NCI-H69 (cell line): Measurements from ENCODE around the gene SOX13.
"Not testable (repeated sequence)": the region's sequence is repeated elsewhere in the genome, so short reads cannot be mapped to it uniquely, and the experiment has no call there.

ENCODE experiments used
- DNase-seq: peaks from one replicate; lab custom pipeline; 2025; lab: John Stamatoyannopoulos, UW

SOX13 gene

DNA sequence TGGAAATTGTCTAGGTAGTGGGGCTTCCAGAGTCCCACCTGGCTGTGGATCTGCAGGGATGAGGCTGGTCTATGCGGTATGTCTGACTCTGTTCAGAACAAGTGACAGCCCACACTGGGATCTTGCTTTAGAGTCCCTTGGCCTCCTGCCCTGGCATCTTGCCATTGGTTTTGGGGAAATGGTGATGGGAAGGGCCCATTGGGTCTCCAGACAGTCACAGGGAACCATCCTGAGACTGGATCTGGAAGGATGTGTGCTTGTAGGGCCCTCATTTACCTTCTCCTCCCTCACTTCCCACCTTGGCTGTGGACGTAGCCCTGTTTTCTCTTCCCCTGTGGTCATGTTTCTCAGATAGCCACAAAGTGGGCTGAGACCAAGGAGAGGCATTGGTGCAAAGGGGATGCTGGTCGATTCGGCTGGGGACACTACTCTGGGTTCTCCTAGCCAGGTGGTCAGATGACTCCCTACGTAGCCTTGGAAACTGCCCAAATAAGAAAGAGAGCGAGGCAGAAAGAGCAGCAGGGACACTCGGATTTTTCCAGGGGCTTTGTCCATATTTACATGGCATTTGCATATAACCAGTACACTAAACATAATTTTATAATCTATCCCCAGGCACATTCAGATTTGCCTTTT is 15.1 kb downstream of the SOX13 start:
- no peak for DNase-seq

DNA sequence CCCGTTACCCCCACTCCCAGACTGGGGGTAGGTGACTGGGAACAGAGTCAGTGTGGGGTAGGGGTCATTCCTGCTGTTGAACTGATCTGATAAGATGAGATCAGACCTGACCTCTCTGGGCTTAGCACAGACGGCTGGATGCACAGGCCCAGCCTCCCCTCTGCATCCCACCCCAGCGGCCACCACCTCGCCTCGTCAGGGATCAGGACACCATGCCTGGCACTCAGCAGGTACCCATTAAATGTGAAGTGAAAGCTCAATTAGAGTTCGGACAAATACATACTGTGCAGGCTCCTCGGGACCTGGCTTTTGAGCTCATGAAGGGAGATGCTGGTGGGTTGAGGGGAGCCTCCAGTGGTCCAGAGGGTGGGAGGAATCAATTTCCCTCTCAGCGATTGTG is 15.7 kb downstream of the SOX13 start:
- peak; percentile 15 for DNase-seq

DNA sequence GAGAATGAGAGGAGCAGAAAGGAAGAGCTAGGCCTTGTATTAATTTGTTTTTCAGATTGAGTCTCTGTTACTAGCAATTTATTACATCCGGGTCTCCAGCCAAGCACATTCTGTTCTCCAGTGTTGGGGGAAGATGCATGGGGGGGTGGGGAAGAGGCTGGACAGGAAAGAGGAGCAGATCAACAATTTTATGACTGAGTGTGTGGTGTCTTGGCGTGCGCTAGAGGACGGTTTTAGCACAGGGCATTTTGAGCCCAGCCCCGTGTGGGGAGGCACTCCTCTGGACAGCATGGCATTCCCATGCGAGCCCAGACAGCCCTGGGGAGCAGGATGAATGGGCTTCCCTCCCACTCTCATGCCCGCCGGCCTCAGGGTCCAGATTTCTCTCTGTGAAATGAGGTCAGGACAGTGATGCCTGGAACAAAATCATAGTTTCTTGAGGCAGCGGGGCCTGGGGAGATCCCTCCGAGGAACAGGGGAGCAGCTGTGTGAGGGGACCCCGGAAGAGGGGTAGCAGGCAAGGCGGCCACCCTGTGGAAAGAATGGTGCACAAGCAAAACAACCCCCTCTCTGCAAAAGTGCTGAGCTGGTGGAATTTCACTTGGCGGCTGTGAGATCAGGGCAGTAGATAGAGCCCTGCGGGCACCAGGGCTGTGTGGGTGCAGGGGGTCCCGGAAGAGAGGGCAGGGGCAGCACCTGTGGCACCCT is 16.3 kb downstream of the SOX13 start:
- DNase-seq = no peak

DNA sequence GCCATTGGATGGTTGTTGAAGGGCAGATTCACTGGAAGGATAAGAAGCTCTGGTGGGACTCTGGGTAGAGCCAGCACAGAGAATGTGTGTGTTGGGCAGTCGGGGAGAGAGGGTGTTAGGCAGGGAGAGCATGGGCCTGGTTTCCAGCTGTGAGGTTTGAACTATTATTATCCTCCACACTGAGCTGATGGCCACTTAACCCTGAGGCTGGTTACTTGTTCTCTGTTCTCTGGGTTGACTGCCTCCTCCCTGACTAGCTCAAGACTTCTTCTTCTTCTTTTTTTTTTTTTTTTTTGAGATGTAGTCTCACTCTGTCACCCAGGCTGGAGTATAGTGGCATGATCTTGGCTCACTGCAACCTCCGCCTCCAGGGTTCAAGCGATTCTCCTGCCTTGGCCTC is 17.2 kb downstream of the SOX13 start:
- DNase-seq = not testable (repeated sequence)

DNA sequence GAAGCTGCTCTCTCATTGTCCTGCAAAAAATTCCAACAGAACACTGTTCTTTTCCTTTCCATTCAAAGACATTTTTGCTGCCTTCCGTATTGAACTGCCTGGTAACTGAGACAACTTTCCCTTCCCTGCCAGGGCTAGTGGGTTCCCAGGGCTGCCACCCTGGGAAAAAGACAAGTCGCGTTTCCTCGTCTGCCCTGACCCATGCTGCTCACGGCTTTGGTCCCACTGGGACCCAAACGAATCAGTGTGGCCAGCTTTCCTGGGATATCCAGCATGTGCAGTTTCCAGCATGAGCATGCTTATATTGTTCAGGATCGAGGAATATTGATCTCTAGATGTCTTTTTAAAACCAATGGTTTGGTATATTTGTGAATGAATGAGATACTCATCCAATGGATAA is 18.2 kb downstream of the SOX13 start:
- no peak for DNase-seq

DNA sequence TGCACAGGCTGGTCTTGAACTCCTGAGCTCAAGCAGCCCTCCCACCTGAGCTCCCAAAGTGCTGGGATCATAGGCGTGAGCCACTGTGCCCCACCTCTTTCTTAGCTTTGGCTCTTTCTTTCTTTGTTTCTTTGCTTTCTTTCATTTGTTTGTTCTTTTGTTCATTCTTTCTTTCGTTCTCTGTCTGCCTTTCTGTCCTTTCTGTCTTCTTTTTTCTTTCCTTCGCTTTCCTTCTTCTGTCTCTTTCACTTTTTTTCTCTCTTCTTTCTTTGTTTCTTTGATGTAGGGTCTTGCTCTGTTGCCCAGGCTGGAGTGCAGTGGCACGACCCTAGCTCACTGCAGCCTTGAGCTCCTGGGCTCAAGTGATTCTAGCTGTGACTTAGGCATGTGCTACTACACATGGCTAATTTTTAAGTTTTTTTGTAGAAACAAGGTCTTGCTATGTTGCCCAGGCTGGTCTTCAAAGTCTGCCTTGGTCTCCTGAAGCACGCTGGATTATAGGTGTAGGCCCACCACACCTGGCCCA is 18.9 kb downstream of the SOX13 start:
- no peak for DNase-seq

DNA sequence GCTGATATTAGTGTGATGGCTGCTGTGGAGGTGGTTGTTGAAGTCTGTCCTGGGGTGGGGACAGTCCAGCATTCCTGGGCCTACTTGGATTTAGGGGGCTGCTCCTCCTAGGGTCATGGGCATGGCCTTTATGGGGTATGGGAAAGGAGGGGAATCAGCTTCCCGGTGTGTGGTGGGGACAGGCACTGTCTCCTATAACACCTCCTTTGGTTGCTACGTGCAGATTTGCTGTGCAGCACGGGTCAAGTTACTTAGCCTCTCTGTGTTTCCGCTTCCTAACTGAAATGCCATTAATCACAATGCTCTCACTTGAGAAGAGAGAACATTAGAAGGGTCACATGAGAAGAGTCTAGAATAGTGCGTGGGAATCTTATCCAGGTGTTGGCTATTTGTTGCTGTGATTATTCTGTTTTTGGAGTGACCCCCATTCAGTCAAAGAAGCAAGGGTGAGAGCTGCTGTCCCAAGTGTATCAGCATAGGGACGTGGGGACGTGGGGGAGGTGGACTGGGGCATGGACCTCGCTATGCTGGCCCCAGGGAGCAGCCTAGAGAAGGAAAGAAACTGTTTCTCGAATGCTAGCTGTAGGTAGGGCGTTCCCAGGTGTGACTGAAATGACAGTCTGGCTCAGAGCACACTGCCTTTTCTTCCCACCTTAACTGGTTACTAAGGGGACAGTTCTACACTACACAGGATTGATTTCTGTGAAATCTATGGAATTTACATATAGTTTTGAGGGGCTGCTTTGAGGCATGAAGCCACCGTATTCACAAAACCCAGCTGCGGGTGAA is 19.9 kb downstream of the SOX13 start:
- peak; percentile 65 for DNase-seq

DNA sequence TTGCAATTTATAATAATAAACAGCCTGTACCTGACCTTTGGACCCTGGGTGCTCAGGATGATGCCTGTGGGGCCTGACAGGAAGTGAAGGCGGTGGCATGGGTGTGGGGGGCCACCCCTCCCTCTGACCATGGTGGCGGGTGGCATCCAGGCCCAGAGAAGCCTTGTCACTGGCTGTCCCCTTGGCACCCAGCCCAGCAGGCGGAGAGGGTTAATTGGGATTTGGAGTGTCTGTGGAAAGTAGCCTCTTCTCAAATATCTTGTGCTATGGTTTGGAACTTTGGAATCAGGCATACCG is 20.5 kb downstream of the SOX13 start:
- DNase-seq = peak; percentile 76

DNA sequence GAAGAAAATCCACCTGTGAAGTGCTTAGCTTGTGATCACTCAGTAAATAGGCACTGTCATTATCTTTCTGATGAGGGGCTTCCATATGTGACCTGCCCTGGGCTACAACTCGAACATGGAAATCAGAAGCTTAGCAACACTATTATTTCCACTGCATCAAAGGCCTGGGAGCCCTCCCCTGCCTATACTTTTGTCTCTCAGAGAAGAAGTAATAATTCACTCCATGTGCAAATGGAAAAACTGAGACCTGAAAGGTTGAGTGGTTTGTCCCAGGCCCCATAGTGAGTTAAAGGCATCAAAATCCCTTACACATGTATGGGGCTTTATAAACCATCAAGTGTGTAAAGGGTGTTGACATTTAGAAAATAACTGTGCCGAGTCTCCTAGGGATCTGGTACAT is 20.9 kb downstream of the SOX13 start:
- peak; percentile 43 for DNase-seq

DNA sequence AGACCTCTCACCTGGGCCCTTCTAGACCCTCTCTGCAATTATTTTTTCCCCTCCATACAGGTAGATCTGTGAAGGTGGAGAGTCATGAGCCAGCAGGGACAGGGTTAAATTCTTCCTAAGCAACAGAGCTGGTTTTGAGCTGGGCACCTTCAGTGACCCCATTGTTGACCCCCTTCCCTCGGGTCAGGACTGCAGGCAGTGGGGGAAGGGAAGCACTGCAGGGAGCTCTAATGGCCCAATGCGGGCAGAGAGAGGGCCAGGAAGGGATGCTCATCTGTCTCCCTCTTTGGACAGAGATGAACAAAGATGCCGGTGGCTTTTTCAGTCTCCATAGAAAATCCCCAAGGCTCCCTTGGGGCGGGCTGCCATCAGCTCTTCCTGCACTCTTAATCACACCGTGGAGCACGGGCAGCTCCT is 21.4 kb downstream of the SOX13 start:
- peak; percentile 56 for DNase-seq

DNA sequence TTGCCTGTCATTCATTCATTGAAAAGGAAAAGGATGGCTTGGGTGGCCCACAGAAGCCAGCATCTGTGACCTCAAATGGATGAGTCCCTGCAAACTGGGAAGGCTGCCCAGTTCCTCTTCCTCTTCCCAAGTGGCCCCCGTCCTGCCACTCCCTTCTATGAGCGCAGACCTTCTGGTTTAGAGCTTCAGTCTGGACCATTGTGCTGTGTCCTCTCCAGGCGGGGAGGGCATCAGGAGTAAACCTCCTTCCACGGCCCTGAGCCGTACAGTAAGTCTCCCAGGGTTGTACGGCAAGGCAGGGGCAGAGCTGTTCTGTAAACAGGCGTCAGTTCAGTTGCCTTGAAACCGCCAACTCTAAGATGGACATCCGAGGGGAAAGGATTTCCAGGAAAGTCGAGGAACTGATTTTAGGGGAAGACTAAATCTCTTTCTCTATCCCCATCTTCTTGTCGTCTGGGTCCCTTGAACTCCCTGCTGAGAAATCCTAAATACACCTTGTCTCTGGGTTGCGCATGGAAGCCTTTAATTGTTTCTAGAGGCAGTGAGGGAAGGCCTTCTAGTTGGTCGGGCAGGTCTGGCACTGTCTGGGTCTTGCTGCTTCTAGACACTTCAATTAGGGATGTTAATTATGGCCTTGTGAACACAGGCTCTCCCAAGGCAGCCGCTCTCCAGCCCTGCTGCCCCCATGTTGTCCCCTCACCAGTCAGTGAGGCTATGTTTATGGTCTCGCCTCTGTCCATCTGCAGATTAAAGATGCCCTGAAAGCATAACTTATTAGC is 22.1 kb downstream of the SOX13 start:
- DNase-seq = peak; percentile 88

DNA sequence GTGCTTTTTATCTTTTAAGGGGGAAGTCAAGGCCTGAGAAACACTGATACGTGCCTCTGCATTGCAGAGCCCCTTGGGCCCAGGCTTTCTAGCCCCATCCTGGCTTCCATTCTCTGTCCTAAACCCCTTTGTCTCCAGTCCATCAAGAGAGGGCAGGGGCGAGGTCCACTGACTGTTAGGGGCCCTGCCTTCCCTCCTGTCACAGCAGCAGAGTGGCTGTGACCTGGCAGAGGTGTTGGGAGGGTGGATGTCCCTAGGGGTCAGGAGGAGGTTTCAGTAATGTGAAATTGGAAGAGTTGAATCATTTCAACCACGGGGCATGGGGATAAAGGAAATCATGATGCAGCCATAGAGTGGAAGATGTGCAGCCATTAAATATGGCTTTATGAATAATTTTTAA is 24.0 kb downstream of the SOX13 start:
- DNase-seq = no peak

DNA sequence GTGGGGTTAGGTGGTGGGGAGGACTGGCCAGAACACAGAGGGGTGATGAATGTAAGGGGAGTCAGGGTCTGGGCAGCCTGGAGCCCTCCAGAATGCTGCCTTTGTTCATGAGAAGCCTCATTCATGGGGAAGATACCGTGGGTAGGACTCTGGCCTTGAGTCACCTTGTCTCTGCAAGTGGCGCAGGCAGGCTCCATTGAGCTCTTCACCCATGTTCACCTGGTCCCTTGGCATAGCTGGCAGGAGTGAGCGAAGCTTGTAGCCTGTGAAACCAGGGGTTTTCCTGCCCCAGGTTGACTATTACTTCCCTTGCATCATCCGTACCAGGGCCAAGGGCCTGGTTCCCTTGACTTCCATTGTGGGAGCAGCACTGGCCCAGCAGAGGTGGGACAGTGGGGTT is 25.8 kb downstream of the SOX13 start:
- DNase-seq = no peak

DNA sequence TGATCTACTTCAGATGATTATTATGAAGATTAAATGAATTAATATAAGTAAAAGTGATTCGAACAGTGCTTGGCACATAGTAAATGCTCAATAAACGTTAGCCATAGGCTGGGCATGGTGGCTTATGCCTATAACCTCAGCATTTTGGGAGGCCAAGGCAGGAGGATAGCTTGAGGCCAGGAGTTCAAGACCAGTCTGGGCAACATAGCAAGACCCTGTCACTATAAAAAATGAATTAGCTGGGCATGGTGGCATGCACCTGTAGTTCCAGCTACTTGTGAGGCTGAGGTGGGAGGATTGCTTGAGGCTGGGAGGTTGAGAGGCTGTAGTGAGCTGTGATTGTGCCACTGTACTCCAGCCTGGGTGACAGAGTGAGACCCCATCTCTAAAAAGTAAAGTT is 26.8 kb downstream of the SOX13 start:
- not testable (repeated sequence) for DNase-seq

DNA sequence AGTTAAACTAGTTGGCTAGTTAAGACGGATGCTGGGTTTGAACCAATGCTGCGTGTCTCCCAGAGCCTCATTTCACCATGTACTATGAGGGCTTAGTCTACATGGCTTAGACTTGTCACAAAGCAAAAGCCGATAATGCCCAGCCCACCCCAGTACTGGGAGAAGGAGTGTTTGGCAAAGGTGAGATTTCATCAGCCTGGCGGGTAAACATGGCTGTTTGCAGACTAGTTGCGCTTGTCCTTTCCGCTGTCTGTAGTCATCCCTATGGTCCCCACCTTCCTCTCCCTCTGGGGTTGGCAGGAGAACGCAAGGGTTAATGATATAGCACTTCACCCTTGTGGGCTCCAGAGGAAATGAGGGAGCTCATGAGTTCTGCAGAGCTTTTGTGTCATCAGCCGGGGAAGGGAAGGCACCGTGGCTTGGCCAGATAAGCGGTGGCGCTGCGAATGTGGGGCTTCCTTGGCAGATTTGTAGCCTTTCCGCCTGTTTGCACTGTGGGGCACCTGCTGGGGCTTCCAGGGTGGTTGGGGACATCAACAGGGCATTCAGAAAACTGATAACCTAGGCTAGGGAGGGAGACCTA is 29.2 kb downstream of the SOX13 start:
- peak; percentile 62 for DNase-seq

DNA sequence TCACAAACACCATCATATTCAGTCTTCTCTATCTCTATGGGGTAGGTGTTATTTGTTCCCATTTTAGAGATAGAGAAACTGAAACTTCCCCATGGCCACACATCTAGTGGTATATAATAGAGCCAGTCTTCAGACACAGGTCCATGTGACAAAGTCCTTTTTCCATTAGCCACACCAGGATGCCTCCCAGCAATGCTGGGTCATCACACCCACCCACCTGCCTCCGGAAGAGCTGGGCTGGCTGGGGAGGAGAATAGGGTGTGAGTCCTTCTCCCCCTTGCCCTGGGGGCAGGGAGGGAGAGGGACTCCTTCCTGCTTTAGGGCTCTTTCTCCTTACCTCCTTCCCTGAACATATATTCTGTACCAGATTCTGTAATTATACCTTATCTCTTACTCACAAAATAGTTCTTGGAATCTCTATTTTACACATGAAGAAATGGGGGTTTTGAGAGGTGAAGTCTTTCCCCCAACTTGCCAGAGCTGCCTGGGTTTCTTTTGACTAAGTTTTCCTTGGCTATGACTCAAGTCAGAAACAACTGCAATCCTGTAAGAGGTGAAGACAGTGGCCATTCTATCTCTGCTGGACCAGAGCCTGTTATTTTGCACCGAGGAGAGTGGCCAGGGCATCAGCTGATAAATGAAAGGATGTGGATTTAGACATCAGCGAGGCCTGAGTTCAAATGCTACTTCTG is 30.0 kb downstream of the SOX13 start:
- peak; percentile 70 for DNase-seq

DNA sequence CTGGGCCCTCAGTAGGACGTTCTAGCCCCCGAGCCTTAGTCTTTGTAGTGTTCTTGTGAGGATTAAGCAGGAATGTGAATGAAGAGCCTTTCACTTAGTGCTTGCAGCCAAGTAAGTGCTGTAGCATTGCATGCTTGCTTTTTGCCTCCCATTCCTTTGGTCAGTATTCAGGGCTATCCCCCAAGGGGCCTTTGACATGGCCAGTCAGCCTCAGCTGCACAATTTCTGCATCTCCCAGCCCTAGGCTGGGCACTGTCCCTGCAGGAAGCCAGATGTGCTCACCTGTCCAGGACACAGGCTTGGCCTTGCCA is 30.5 kb downstream of the SOX13 start:
- DNase-seq = no peak

DNA sequence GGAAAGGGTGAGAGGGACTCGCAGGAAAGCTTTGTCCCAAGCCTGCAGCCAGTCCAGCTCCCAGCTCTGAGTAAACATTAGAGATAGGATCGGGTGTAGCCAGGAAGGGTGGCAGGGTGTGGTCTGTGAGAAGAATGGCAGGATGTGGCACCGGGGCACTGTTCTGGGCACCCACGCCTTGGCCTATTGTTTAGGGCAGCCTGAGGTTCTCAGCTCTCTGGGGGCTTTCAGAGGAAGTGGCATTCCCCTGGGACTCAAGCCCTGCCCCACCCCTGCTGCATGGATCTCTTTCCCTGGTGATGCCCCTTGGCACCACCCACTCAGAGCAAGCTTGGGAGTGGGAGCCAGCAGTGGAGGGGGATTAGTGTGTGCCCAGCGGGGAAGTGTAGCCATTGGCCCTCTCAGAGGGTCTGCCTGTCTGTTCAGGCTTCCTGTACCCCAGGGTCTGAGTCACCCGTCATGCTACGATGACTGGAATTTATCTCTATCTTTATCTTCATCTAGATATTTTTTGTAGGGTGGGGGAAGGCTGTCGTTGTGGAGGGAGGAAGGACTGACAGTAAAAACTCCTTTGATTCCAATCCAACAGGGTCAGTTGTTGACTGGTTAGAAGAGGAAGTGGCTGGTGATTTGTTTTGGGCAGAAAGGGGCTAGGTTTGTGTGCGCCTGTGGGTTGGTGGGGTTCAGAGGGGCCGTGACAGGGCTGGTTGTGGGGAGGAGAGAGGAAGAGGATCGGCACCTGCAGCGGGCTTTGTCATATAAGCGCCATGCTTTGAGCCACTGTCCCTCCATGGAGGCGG is 31.6 kb downstream of the SOX13 start:
- peak; percentile 70 for DNase-seq

DNA sequence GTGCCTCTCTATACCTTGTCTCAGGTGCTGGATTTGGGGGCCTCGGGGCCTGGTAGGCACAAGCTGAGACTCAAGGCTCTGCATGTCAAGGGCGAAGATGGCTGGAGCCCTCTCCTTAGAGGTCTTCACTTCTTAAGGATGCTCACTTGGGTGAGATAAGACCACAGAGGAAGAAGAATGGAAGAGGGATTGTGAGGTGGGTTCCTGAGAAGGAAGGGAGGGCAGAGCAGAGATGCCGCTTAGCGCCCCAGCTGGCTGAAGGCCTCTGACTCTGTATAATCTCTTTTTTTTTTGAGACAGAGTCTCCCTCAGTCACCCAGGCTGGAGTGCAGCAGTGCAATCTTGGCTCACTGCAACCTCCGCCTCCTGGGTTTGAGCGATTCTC is 32.2 kb downstream of the SOX13 start:
- DNase-seq = no peak

DNA sequence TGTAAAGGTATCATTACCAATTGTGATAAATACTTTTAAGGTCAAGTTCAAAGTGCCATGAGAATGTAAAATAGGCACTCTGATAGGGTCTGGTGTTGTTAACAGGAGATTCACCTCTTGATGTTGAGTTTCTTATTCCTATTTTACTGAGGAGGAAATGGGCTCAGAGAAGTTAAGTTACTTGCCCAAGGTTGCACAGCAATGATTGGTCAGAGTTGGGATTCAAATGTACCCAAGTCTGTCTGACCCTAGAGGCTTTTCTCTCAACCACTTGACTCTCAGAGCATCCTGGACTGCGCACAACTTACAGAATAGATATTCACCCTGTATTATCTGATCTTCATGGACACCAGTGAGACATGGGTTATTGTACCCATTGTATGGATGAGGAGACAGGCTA is 33.9 kb downstream of the SOX13 start:
- no peak for DNase-seq

DNA sequence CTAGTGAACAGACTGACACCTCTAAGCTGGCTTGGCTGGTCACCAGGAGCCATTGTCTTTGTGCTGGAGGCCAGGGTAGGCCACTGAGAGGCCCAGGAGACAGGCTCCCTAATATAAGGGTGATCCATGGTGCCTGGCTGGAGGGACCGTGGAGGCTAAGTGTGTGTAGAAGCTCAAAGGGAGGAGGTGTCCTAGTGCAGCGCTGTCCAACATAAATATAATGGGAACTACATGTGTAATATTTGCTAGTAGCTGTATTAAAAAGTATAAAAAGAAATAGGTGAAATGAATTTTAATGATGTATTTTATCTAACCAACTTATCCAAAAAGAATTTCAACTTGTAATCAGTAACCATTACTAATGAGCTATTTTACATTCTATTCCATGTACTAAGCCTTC is 35.0 kb downstream of the SOX13 start:
- DNase-seq = no peak
